ENCODE measurements around the gene COX14.
"Not testable (repeated sequence)": the region's sequence is repeated elsewhere in the genome, so short reads cannot be mapped to it uniquely, and the experiment has no call there.

Gene COX14

GRCh38 chr12:50154947-50155346 is 42.9 kb downstream of the COX14 start:
- DNase-seq (ENCODE audit: low spot score) = not testable (repeated sequence)

GRCh38 chr12:50156641-50157040 is 44.6 kb downstream of the COX14 start:
- DNase-seq (ENCODE audit: low spot score) = no peak

- DNase-seq (ENCODE audit: low spot score) = no peak
Measured at GRCh38 chr12:50157259-50157658, 45.2 kb downstream of the COX14 start.

- no peak for DNase-seq (ENCODE audit: low spot score)
Measured at GRCh38 chr12:50160643-50161042, 48.6 kb downstream of the COX14 start.

- DNase-seq (ENCODE audit: low spot score) = no peak
Measured at GRCh38 chr12:50162230-50162629, 50.2 kb downstream of the COX14 start.

- no peak for DNase-seq (ENCODE audit: low spot score)
Measured at GRCh38 chr12:50164963-50165362, 52.9 kb downstream of the COX14 start.

GRCh38 chr12:50166799-50167048 is 54.7 kb downstream of the COX14 start:
- no peak for DNase-seq (ENCODE audit: low spot score)

GRCh38 chr12:50167049-50167828 is 55.2 kb downstream of the COX14 start, which contains the start of gene CERS5:
TSS of gene CERS5 (minus strand) at chr12:50167369. CDS start at chr12:50167297, 72 bp downstream.
- DNase-seq (ENCODE audit: low spot score) = peak; percentile 98

All from germinal center (tissue), 1 donor.